GM18502 (cell line): Measurements from ENCODE around the gene JARID2.

ENCODE experiments used
- ATAC-seq: cut with Tn5 transposase; IDR thresholded peaks from one replicate; pipeline ENCODE4 v1.9.1; 2021; ENCODE audit warnings: mild to moderate bottlenecking; ENCODE audit not compliant: unreplicated experiment, poor library complexity

The JARID2 gene

DNA sequence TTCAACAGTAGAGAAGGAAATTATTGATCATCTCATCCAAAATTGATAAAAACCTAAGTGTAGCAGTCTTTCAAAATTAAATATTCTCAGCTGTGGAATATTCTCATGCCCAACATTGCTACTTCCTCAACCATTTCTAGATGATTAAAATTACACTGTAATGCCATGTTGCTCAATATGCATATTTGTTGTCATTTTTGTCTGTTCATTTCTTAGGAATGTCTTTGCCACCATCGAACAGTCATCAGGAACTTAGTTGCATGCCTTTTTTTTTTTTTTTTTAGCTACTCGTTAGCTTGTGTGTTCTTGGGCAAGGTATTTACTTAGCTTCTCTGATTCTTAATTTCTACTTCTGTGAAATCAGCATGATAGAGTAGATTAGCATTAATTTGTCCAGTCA is 228.3 kb downstream of the JARID2 start:
- ATAC-seq: no peak

DNA sequence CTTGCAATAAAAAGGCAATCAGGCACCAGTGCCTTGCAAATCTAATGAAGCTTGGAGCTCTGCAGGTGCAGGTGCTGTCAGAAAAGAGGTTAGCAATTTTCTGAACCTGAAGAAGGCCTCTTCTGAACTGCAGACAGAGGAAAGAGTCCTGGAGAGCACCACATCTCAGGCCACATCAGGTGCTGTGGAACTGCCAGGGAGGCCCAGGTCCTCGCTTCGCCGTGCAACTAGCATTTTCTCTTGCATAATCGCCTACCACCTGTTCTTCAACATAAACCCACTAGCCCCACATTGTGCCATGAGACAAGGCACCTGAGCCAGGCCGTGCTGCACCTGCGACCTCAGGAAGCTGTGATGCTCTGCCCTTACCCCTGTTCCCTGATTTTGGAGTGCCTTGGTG is 229.4 kb downstream of the JARID2 start:
- ATAC-seq: no peak

DNA sequence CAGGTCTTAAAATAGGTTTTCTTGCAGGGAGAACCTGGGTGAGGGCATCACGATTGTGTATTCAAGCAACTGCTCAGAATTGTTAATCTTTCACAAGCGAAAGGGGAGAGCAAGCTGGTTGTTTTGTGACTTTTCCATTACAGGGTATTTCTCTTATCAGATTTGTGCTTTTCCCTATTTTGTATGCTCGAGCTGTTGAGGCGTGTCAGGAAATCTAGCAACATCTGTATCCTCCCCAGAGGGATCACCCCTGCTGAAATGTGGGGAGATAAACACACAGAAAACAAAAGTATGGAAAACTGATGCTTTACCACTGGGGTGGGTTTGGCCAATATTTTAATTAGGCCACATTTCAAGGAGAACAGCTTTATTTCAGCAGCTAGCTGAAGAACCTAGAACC is 230.0 kb downstream of the JARID2 start:
- ATAC-seq: no peak

DNA sequence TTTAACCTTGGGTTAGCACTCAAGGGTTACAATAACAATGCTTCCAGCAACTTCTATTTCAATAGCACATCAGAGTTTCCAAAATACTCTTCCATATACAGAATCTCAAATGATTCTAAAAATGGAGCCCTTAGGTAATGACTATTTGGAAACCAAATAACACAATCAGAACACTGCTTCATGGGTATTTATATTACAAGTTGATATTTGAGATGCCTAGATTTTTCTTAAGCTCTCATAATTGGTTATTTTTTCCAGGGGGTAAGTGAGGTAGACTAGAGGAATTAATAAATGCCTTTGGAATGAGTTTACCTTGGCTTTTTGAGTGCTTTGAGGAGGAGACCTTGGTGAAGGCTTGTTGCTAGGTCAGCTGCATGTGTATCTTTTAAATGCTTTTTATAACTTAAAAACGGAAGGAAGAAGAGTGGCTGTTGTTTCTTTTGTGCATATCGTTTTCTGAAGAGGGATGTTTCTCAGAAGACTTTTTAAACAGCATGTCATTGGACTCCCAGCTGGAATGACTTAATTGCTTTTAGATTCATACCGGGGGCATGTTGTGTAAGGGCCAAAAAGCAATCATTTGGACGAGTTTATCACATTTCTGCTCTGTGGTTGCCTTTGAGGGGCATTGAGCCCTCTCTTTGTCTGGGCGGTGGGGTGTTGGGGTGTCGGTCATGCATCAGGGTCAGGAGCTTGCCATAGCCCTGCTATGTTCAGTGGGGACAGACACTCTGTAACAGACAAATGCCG is 230.9 kb downstream of the JARID2 start:
- no peak for ATAC-seq

DNA sequence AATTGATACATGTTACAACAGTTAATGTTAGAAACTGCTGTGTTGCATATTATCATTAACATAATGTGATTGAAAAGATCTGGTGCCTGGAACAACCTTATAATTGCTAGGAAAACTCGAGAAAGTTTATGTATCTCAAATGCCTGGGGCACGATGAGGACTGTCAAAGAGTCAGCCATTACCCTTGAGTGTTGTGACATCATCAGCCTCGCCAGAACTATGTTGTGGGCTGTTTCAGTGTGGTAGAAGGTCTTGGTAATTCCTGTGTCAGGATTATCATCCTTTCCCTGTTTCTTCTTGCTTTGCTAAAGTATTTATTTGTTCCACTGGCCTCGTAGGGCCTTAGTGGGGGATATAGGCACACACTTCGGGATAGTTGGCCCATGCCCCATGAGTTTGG is 231.9 kb downstream of the JARID2 start:
- no peak for ATAC-seq

DNA sequence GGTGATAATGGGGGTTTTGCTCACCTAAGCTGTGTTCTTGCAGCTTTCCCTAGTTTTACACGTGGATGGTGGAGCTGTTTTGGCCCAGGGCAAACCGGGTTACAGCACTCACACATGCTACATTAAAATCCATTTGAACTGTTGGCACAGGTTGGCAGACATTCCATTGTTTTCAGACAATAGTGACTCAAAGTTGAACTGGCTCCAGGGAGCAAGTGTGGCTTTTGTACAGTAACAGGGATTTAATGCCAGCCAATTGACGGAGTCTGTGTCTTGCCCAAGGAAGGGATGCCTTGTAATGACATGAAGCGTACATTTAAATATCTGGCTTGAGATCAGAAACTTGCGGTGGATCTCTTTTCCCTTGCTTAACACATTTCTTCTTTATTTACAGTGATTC is 233.9 kb downstream of the JARID2 start:
- ATAC-seq: no peak

DNA sequence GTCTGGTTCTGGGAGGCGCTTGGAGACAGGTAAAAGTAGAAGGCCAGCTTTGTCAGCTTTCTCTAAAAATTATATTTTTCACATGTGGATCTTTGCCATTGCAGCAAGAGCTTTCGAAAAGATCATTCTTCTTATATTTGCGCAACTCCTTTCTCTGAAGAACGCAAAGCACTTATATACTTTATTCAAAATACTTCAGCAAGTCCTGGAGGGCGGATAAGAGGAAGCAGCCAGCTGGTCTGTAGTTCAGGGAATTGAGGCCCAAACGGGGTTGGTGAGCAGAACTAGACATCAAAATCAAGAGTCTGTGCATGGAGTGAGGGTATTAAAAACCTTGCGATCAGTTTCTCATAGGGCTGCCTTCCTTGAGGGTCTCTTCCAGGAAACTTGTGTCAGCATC is 234.7 kb downstream of the JARID2 start:
- no peak for ATAC-seq

DNA sequence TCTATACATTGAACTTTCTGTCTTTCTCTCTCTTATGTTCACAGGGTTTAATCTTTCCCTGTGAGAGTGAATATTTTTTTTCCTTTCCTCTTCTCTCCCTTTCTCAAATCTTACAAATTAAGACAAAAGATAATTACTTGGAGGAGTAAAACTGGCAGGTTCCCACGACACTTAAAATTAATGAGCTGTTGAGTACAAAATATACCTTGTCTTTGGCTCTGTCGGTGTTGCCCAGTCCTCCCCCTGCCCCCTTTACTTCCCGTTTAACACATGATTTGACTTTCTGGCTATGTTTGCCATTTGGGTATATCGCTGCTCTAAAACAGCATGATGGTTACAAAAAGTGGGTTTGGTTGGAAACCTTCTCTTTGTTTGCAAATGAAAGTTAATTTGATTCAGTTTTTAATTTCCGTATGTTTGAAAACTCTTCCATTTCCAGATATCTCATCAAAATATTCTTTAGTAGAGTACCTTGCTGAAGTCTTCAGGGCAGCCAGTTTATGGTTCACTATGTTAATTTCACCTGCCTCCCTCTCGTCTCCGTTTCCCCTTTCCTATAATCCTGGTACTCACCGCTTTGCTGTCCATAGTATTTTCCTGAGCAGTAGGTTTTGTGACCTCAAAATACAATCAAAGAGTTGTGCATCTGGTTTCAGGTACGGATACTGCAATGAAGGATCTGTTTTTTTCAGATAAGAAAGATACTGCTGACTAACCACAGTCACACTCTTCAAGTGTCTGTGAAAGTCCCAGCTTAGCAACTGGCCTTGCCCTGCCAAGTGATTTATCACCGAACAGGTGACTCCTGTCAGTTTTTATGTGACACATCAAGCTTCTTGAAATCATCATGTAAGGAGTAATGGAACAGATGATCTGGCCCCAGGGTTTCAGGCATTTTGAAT is 235.8 kb downstream of the JARID2 start:
- no peak for ATAC-seq

DNA sequence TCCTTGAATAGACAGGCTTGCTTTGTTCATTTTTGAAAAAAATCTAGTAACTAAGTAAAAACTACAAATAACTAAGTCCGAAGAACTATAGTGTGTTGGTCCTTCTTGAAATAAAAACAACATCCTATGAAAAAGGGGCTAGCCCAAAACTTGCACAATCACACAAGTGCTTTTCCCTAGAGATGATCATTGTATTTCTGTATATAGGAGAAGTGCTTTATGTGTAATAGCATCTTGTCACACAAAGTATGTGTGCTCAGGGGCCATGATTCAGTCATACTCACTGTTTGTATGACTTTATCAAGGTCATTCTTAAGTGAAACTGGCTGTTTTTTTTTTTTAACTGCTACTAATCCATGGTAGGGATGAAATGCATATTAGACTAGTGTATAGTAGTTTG is 237.2 kb downstream of the JARID2 start:
- ATAC-seq: no peak

DNA sequence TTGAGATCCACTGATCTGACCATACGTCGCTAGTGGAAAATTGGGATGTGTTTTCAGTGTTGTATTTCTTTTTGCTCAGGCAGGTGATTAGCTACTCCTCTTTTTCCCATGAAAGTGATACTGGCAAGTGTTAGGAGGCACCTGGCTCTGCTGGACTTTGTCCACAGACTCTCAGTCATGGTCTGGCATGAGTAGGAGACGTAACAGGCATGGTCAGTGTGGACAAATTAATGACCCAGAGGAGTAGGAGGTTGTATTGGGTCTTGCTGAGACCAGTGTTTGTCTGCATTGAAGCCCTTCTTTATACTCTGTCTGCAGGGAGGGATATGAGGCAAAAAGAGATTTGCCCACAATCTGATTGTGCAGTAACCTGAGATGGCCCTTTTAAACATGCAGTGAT is 238.3 kb downstream of the JARID2 start:
- no peak for ATAC-seq

DNA sequence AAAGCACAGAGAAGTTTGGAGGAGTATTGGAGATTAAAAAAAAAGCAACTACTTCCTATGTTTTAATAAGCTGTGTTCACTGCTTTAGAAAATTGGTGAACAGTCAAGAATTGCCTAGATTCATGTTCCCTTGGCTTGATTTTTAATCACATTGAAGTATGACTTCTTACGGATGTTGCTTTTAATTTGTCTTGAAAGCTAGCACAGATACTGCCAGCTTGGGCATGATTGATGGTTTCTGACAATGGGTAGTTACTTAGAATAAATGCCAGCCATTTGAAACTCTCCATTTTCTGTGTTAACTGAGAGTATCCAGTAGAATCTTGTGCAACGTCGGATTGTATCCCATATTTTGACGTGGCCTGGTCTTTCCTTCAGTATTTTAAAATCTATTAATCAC is 239.0 kb downstream of the JARID2 start:
- no peak for ATAC-seq

DNA sequence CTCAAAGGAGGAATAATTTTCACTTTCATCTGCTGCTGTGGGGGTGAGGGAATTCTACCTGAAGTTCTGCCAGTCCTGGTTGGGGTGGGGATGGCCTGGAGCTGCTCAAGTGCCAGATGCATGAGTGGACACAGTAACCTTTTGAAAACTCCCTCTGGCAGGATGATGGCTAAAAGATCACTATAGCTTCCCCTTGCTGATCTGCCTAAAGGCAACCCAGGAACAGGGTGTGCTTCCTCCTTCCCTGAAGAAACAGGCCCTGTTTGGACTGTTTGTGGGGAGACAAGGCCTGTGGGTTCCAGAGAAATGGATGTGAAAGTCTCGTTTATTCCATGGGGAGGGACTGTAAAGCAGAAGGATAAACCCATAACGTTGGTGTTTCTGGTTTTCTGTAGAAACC is 240.1 kb downstream of the JARID2 start:
- no peak for ATAC-seq

DNA sequence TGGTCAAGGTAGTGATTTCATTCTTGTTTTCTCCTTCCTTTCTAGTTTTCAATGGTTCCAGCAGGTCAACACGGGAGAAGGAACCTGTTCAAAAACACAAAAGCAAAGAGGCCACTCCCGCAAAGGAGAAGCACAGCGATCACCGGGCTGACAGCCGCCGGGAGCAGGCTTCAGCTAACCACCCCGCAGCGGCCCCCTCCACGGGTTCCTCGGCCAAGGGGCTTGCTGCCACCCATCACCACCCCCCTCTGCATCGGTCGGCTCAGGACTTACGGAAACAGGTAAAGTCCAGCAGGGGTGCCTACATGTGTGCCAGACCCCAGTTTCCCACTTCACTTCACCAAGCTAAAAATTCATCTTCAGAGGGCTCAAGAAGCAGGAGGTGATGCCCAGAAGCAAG is 241.4 kb downstream of the JARID2 start:
- no peak for ATAC-seq

DNA sequence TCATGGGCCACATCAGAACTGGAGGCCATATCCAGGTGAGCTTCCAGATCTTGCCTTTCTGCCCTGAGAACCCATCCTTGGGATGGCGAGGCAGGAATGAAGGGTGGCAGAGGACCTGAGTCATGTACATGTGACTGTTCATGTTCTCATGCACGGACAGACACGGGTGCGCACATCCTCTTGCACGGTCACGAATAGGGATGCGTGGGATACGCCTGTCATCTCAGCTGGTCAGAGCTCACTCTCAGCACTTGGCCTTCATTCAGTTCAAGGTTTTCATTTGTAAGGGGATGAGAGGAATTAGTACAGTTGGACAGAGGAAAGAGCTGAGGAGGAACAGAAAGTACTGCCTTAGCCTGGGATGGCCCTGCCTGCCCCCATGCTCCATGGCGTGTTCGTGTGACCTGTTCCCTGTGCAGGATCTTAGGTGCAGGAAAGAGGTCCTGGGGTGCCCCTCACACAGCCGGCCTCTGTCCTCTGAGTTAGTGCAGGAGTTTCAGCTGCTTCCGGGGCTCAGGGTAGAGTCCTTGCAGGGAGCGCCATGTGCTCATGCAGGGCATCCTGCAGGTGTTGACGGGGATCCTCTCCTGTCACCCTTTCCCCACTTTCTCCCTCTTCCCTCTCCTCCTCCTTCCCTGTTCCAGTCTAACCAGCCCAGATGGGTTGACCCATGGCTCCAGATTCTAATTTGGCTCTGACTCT is 243.5 kb downstream of the JARID2 start:
- no peak for ATAC-seq

DNA sequence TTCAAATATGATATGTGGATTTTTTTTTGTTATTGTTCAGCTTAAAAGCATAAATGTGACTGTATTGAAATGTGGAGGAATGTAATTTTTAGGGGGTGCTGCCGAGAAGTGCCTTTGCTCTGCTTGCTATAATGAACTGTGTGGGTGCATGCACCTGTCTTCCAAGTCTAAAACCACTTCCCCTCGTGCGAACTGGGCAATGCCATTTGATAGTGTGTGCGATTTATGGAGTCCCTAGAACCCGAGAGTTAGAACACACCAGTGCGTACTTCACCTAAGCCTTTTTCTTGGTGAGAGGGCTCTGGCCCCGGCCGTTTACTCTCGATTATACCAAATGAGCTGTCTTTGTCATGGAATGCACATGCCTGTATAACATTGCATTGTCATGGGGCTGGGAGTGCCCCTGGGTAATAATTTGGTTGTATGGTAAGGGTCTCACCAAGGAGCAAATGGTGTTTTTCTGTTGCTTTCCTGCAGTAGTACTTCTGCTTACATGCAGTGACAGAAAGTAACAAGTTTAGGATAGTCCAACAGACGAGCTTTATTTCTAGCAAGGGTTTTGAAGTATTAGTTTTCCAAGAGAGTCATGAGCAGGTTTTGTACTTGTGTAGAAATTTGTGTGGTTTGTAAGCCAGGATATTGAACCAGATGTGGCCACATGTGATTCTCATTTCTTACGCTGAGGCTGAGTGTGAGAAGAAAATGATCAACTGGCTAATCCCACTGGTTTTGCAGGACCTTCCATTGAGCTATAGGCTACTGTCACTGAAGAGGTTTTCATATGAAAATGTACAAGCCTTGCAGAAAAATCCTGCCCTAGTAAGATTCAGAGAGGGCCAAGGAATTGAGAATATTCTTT is 244.6 kb downstream of the JARID2 start:
- no peak for ATAC-seq

DNA sequence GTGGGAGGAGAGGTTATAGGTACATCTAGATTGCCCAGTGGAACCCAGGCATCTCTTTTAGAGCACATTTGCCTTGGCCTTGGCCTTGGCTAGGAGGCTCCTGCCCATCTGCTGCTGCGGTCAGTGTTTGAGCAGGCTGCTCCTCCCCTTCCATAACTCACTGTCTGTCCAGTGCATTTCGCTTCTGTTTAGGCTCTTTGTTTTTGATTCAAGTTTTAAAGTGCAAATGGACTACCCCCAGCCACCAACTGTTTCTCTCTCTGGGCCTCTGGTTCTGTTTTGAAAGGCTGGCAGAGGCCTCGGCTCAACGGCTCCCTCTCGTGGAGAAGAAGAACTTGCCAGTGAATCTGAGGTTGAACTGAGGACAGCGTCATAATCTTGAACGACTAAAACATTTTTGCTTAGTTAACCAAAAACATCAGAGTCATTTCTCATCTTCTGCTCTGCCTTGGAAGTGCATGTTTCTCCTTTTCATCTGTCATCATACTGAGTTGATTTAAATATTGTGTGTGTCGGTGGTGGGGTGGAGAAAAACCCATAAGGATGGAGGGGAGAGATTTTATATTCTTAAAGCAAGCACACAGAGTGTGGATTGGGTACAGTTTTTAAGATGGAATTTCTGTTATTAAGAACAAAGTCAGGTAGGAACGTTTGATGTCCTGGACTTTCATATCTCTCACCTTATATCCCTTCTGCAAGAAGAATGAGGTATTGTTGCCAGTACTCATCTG is 245.6 kb downstream of the JARID2 start:
- no peak for ATAC-seq

DNA sequence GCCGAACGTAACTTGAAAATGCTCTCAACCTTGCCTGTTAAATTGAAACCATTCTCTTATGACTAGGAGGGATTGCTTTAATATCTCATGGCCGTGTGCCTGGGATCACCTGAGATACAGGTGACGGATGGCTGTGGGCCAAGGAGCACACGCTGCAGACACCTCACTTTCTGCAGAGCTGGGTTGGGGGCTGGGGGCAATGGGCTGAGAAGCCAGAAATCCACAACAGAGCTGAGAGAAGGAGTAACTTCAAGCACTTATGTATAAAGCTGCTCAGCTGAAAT is 246.1 kb downstream of the JARID2 start:
- ATAC-seq: no peak

DNA sequence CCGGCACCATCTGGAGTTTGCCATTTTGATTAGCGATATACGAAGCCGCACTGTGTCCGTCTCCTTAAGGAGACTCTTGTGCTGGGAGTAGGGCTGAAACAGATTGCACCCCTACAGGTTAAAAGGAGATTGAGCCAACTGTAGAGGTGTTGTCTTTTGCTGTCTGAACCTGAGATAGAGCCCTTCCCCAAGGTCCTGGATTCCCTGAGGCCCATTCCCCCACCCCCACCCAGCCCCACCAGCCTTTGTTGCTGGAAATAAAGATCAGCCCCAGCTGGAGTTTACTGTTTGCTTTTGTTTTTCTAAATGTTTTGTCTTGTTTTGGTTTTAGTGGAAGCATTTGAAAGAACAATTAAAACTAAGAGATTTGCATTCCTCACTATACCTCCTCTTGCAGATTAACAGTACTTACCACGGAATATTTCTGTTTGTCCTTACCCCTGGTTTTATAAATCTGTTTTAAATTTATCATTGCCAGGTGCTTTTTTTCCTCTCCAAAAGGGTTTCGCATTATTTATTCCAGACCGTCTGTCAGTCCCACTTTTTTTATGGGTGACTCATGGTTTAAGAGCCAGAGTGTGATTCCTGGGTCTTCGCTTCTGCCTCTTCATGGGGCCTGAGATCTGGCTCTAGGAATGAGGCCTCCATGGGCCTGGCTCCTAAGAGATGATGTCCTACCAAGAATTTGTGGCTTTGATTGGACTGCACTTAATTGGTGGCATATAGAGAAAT is 247.7 kb downstream of the JARID2 start:
- ATAC-seq: no peak

DNA sequence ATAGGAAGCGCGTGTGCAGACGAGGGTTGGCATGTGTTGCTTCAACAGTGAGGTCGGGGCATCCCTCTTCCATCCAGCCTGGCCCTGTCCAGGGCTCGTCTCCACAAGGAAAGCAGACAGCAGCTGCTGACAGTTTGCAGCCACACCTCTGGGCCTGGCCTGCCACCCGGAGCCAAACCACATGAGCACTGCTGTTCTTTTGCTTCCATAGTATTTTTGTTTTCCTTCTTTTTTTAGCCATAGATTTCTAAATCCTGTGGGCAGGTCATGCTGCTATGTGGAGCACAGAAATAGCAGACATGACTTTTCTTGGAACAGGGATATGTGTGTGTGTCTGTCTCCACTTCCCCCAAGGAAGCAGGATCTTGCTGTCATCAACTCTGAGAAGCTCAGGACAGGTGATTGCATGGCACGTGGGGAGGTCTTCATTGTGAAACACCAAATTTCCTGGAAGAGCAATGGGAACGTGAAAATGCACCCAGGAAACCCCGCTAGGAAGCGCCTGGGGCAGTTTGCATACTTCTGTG is 249.6 kb downstream of the JARID2 start:
- ATAC-seq: no peak
